HG02938 (cell line): ENCODE results near the gene IGDCC3.

Experiments
- ATAC-seq: cut with Tn5 transposase; IDR thresholded peaks from one replicate; pipeline ENCODE4 v1.9.1; 2021; ENCODE audit warnings: mild to moderate bottlenecking, moderate library complexity; ENCODE audit not compliant: unreplicated experiment

Gene IGDCC3

GRCh38 chr15:65389226-65389625 is 11.4 kb upstream of the IGDCC3 start:
- ATAC-seq = no peak

DNA sequence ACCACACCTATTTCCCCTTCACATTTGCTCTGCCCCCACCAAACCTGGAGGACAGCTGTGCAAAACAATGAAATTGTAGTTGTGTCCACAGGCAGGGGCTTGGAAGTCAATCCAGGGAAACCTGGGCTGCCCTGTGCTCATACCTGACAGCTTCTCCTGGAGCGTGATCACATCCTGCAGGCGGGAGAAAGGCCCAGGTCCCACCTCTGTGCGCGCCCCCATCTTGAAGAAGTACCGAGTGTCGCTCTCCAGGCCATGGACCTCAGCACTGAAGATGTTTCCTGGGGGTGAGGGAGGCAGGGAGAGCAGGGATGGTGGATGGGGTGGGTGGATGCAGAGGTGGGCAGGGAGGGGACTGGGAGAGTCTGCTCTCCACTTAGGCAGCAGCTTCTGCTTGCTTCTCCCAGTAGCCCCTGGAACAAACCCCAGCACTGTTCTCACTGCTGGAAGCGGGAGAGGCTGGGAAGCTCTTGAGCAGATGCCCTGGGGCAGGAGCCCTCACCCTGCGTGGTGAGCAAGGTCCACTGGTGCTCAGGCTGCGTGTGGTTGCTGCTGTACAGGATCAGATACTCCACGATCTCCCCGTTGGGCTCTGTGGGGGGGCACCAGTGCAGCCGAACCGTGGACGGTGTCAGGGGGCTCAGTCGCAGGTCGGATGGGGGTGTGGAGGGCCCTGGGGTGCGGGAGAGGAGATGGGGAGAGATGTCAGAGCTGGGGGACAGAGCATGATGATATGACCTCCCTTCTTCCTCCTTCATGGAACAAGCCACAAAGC is 10.7 kb upstream of the IGDCC3 start:
- ATAC-seq = no peak

GRCh38 chr15:65386886-65387285 is 9.1 kb upstream of the IGDCC3 start:
- ATAC-seq = no peak

- no peak for ATAC-seq
These were observed 8.6 kb upstream of the IGDCC3 start for GRCh38 chr15:65386376-65386775.

GRCh38 chr15:65385870-65386258 is 8.1 kb upstream of the IGDCC3 start:
- ATAC-seq = no peak

GRCh38 chr15:65384895-65385869 is 7.4 kb upstream of the IGDCC3 start:
- ATAC-seq = no peak

DNA sequence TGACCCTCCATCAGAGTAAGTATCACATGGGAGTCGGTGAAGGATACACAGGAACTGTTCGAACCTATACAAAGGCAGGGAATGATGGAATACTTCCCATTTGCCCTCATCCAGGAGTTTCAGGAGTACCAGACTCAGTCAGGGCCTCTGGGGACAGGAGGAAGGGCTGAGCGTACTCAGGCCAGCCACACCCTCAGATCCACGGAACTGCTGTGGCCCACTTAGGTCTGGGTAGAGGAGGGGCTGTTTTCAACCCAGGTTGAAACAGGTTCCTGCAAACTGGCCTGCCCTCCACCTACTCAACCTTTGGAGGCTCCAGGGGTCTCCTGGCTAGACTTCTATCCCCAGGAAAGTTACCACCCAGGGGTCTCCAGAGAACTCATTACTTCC is 6.7 kb upstream of the IGDCC3 start:
- no peak for ATAC-seq

- no peak for ATAC-seq
These were observed 6.2 kb upstream of the IGDCC3 start for GRCh38 chr15:65383991-65384390.

- no peak for ATAC-seq
These were observed 5.7 kb upstream of the IGDCC3 start for GRCh38 chr15:65383456-65383855.

DNA sequence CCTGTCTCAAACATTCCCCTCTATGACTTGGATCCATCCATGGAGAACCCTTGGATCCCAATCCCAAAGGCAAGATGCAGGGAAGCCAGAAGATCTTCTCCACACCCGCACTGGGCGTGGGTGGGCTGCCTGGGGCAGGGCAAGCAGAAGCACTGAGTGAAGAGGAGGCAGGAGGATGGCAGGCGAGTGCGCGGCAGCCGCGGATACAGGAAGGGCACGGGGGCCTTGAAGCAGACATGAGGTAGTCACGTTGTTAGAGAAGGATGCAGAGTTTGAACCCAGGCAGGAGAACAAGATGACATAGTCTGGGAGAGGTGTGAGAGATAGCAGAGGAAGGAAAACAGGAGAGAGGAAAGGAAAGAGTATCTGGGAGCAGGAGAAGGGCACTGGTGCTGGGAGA is 5.1 kb upstream of the IGDCC3 start:
- ATAC-seq = no peak

DNA sequence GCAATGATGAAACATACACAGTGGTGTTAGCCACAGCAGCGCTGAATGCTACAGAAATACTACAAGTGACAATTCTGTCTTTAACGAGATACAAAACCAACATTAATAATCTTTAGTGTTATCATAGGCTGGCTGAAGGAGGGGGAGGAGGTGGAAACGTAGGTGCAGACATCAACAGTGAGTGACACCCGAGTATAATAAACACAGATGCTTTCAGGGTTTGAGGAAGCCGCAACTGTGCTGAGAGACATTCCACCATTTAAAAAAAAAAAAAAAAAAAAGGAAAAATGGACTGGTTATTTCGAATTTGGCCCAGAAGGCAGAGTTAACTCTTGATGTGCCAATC is 4.3 kb upstream of the IGDCC3 start:
- ATAC-seq = no peak

GRCh38 chr15:65381445-65382145 is 3.8 kb upstream of the IGDCC3 start:
- no peak for ATAC-seq

DNA sequence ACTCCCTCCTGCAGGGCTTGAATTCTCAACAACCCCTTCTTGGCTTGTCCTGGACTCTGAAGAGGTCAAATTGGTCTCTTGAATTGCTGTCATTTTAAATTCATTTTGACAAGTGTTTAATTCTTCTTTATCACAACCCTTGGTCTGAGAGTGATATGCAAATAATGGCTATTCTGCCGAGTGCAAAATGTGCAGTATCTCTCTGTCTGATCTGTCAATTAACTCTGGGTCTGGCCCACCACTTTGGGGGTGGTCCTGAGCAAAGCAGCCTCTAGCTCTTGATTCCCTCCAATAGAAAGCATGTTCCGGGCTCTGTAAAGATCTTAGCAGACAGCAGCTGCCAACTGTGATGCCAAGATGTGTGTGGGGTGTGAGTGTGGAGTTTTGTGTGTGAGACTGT is 2.2 kb upstream of the IGDCC3 start:
- ATAC-seq = no peak

DNA sequence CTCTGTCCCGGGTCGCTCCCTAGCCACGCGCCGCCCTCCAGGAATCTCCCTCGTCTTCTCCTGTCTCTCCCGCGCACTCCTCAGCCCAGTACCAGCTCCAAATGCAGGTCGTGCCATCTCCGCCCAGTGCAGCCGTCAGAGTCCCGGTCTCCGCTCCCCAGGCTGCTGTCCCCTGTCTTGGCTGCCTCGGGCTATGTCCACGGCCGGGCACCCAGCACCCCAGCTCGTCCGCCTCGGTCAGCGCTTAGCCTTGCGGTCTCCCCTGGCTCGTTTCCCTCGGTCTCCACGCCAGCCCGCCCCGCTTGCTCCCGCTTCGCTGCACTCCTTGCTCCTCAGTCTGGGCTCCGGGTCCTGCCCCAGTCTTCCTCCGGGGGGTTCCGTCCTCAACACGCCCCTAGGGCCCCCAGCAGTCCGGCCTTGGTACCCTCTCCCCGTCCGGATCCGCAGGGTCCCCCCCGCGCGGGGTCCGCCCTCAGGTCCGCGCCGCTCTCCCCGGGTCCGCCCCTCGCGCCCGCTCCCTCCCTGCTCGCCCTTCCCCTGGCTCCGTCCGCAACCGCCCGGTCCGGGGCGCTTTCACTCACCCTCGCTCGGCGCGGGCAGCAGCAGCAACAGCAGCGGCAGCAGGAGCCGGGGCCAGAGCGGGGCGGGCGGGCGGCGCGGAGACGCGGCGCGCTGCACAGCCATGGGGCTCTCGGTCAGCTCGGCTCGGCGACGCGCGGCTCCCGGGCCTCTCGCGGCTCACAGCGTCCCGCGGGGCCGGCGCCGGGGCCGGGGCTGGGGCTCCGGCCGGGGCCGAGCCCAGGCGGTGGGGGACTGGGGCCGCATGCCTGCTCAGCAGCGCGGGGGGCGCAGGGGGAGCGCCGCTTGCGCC is 462 bp downstream of the IGDCC3 start:
- no peak for ATAC-seq

- no peak for ATAC-seq
These were observed 1.1 kb downstream of the IGDCC3 start for GRCh38 chr15:65376767-65377104.

DNA sequence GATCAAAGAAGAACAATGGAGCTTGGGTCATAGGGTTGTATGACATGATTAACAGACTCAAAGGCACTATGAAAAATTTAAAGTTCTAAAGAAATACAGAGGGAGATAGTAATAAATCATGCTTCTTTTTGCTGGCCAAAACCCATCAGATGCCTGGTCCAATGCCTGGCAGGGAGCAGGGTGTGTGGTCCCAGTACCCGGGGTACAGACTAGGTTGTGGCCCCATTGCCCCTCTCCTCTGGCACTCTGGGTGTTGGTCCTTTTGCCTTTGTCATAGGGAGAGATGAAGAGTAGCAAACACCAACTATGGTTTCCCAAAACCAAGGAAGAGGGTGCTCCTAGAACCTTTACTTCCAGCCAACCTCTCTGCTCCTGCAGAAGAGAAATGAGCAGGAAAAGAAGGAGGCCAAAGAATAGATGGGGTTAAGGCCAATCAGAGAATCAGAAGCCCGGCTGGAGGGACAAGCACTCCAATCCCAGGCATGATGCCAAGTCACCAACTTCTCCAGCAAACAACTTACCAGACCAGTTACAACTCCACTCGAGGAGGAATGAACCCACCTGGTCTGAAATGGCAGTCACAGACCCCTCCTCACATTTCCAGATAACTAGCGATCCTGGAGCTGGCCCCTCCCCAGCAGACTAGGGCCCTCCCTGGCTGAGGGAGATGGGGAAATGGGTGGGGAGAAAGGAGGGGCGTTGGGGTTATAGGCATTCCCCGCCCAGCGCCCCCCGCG is 1.8 kb downstream of the IGDCC3 start:
- ATAC-seq = no peak

GRCh38 chr15:65374821-65375401 is 2.9 kb downstream of the IGDCC3 start:
- ATAC-seq = no peak

DNA sequence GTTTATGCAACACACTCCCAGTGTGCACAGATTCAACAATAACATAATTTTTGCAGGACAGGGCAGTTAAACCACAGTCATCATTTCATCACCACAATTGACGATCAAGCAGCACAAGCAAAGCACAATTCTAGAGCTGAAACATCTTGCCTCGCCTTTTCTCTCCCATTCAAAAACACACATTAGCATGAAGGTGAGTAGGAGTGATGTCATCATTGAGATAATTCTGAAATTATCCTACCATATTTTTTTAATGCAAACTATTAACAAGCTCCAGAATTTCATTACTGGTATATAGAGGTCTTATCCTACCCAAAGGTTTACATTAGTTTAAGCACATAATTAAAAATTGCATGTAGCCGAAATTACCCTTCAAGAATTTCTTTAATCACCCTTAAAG is 3.5 kb downstream of the IGDCC3 start:
- ATAC-seq = no peak

DNA sequence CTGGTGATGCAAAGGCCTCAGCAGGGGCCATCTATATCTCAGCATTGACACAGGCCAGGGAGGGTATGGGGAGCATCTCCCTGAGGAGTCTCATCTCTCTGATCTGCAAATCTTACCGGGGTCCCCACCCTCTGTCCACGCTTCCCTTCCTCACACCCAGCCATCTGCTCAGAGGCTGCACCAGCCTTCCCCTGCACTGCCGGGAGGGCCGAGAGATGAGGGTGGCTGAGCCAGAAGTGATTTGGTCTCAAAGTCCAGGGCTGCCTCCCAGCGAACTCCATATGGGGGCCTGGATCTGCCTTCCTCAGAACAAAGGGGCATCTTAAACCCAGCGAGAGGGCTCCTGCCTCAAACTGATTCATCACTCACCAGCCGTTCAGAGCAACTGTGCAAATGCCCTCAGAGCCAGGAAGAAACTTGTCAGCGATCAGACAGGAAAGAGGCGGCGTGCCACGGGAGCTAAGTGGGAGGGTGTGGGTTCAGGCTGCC is 4.6 kb downstream of the IGDCC3 start:
- ATAC-seq = no peak

- ATAC-seq = no peak
These were observed 5.1 kb downstream of the IGDCC3 start for GRCh38 chr15:65372787-65373067.
